SH-SY5Y (cell line): Measurements from ENCODE around the gene CCDC54.

Source experiments
- GATA2 ChIP-seq: IDR thresholded peaks from 2 replicates; pipeline ENCODE4 v1.6.1; 2011; ENCODE audit warnings: mild to moderate bottlenecking, low read depth, low read length
- GATA3 ChIP-seq: IDR thresholded peaks from 2 replicates; pipeline ENCODE4 v1.6.1; 2011; ENCODE audit warnings: low read depth, mild to moderate bottlenecking, low read length, moderate library complexity

Gene CCDC54

GRCh38 chr3:107377151-107377550, at the start of gene CCDC54:
TSS of gene CCDC54 (plus strand) at chr3:107377439. CDS start at chr3:107377588, 149 bp downstream.
- no peak for TF ChIP-seq GATA2
- no peak for TF ChIP-seq GATA3

- no peak for TF ChIP-seq GATA3
- no peak for TF ChIP-seq GATA2
Observed at GRCh38 chr3:107328069-107328468, 49.2 kb upstream of the CCDC54 start.

GRCh38 chr3:107329088-107329487, 48.2 kb upstream of the CCDC54 start:
- no peak for TF ChIP-seq GATA3
- TF ChIP-seq GATA2, result no peak

- TF ChIP-seq GATA3 (no peak), GATA2 (no peak)
Observed at GRCh38 chr3:107344722-107345121, 32.5 kb upstream of the CCDC54 start.

- TF ChIP-seq GATA2, result no peak
- TF ChIP-seq GATA3, result no peak
Observed at GRCh38 chr3:107345822-107346405, 31.3 kb upstream of the CCDC54 start.

GRCh38 chr3:107346564-107346963, 30.7 kb upstream of the CCDC54 start:
- TF ChIP-seq GATA3, result no peak
- no peak for TF ChIP-seq GATA2

- no peak for TF ChIP-seq GATA3
- no peak for TF ChIP-seq GATA2
Observed at GRCh38 chr3:107347751-107348150, 29.5 kb upstream of the CCDC54 start.

- no peak for TF ChIP-seq GATA3
Observed at GRCh38 chr3:107356706-107357105, 20.5 kb upstream of the CCDC54 start.

GRCh38 chr3:107361633-107362032, 15.6 kb upstream of the CCDC54 start:
- TF ChIP-seq GATA3 (no peak), GATA2 (no peak)

- no peak for TF ChIP-seq GATA3
- no peak for TF ChIP-seq GATA2
Observed at GRCh38 chr3:107365051-107365450, 12.2 kb upstream of the CCDC54 start.

- TF ChIP-seq GATA2, result no peak
- no peak for TF ChIP-seq GATA3
Observed at GRCh38 chr3:107366766-107367165, 10.5 kb upstream of the CCDC54 start.

- TF ChIP-seq GATA2 (no peak), GATA3 (no peak)
Observed at GRCh38 chr3:107367353-107367752, 9.9 kb upstream of the CCDC54 start.

- no peak for TF ChIP-seq GATA3
- no peak for TF ChIP-seq GATA2
Observed at GRCh38 chr3:107368654-107369398, 8.4 kb upstream of the CCDC54 start.

GRCh38 chr3:107369791-107370190, 7.4 kb upstream of the CCDC54 start:
- no peak for TF ChIP-seq GATA2
- TF ChIP-seq GATA3, result no peak

- TF ChIP-seq GATA3 (no peak), GATA2 (no peak)
Observed at GRCh38 chr3:107370907-107371306, 6.3 kb upstream of the CCDC54 start.
